ENCODE measurements around the gene SLC37A3.

DNA sequence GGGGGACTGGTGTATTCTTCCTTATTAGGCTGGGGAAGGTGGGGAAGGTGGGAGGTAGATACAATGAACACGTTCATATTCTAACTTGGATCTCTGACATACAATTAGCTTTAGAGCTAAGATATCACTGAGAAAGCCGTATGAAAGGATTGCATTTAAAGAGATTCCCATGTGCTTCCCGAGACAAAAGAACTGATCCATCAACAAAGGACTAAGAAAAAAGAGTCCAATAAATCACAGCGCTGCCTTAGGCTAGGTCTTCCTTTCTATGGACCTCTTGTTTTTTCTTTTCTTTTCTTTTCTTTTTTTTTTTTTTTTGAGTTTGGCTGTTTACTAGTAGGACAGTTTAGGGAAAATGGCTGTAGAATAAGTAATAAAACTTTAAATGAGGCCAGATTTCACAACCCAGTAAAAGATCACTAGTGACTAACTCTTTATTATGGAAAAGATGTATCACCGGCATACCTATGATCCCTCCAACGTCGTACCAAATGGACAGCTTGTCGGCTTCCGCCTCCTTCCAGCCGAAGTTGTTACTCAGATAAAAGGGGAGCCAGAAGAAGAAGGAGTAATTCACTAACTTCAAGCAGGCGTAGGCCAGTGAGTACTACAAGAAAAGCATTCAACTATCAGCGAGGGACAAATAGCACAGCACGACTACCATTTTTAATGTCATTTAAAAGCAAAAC lies 50.0 kb downstream of the SLC37A3 start:
- TF ChIP-seq, protein P1, sequence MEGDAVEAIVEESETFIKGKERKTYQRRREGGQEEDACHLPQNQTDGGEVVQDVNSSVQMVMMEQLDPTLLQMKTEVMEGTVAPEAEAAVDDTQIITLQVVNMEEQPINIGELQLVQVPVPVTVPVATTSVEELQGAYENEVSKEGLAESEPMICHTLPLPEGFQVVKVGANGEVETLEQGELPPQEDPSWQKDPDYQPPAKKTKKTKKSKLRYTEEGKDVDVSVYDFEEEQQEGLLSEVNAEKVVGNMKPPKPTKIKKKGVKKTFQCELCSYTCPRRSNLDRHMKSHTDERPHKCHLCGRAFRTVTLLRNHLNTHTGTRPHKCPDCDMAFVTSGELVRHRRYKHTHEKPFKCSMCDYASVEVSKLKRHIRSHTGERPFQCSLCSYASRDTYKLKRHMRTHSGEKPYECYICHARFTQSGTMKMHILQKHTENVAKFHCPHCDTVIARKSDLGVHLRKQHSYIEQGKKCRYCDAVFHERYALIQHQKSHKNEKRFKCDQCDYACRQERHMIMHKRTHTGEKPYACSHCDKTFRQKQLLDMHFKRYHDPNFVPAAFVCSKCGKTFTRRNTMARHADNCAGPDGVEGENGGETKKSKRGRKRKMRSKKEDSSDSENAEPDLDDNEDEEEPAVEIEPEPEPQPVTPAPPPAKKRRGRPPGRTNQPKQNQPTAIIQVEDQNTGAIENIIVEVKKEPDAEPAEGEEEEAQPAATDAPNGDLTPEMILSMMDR (IDR thresholded peaks at IDR 0.05; ENCODE audit: poor library complexity), result no peak
- TF ChIP-seq EZH2 (IDR thresholded peaks at IDR 0.05; ENCODE audit: borderline replicate concordance) (no peak), EZH2phosphoT487 (IDR thresholded peaks at IDR 0.05; ENCODE audit: low read depth, severe bottlenecking, unreplicated experiment) (no peak)
